SJCRH30 (cell line): ENCODE results near the gene TMEM62. TPM values are rescaled to one million over a fixed set of nuclear protein-coding genes. Genes with fewer than 3 reads are reported as not detected.
A peak's percentile ranks its signal among the peaks of the same experiment; 100 is the strongest.

Experiments
- DNase-seq, 2 experiments: peaks; one replicate each; pipeline ENCODE4 v3.0.0-alpha.2; 2015 to 2020
- H3K27ac ChIP-seq: fragments of 250-450 bp; sonication (Bioruptor Pico); 2 replicates; pipeline ENCODE4 v1.5.1; 2020; ENCODE audit warnings: mild to moderate bottlenecking, moderate library complexity
- H3K27me3 ChIP-seq: fragments of 250-450 bp; sonication (Bioruptor Pico); 2 replicates; pipeline ENCODE4 v1.5.1; 2020; ENCODE audit warnings: mild to moderate bottlenecking, moderate library complexity
- H3K36me3 ChIP-seq: fragments of 250-450 bp; sonication (Bioruptor Pico); 2 replicates; pipeline ENCODE4 v1.5.1; 2020; ENCODE audit warnings: mild to moderate bottlenecking, moderate library complexity
- H3K4me1 ChIP-seq: fragments of 250-450 bp; sonication (Bioruptor Pico); 2 replicates; pipeline ENCODE4 v1.5.1; 2020; ENCODE audit warnings: mild to moderate bottlenecking, moderate library complexity
- H3K4me3 ChIP-seq: fragments of 250-450 bp; sonication (Bioruptor Pico); 2 replicates; pipeline ENCODE4 v1.5.1; 2020; ENCODE audit warnings: mild to moderate bottlenecking, moderate library complexity
- H3K9me3 ChIP-seq: fragments of 250-450 bp; sonication (Bioruptor Pico); replicated peaks from 2 replicates; pipeline ENCODE4 v1.5.1; 2020; ENCODE audit warnings: mild to moderate bottlenecking, moderate library complexity
- total RNA-seq: library from RNA; depleted of rRNA; stranded (reverse); fragments of >200 nt; shearing (Covaris generic); gene quantifications from 2 replicates; pipeline ENCODE4 v1.2.3, GENCODE V29; 2014

The TMEM62 gene
- total RNA-seq, 1 experiment from 2014 or later: 3.1 TPM

GRCh38 chr15:43199945-43200488 is 66.6 kb downstream of the TMEM62 start:
- Histone ChIP-seq H3K9me3 (no peaks in the 10 kb centered on the region; the same call in 1 of the 2 replicates), H3K4me1 (no peaks in the 10 kb centered on the region), H3K27ac (no peak overlapping the region), H3K4me3 (no peak overlapping the region), H3K27me3 (no peaks in the 10 kb centered on the region), H3K36me3 (no peaks in the 10 kb centered on the region)
- DNase-seq: no peak

DNA sequence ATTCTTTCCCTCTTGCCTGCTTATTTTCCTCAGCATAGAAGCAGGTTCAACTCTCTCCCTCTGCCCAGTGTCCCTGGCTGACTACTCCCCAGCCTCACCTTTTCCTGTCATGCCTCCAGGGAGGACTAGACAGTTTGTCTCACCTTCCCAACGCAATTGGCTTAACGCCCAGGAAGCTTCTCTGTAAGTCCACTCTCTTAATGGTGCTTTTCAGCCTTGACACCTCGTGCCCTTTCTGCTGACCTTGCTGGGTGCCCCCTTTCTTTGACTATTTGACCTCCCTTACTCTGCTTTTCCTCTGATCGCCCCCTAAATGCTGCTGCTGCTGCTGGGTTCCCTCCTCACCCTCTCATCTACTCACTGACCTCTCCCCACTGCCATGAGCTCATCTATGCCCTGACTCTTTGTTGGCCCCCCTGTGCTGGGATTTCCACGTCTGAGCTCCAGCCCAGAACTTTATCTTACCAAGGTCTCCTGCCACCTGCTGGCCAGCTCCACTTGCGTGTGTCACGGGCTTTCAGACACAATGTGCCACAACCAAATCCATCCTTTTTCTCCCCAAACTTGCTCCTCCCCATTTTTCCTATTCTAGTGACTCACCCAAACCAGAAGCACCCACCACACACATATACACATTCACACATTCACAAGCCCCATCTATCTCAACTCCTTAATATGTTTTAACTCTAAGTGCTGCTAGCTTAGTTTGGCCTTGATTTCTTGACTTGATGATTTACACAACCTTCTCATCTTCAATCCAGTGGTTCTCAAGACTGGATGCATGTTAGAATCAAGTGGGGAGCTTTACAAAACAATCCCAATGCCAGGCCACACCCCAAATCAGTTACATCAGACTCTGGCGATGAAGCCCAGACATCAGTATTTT is 70.9 kb downstream of the TMEM62 start:
- no peak overlapping the region for H3K4me3 ChIP-seq
- no peaks in the 10 kb centered on the region for H3K27me3 ChIP-seq
- peak; percentile 30 to 49 for DNase-seq
- no peaks in the 10 kb centered on the region for H3K4me1 ChIP-seq
- no peaks in the 10 kb centered on the region for H3K36me3 ChIP-seq
- H3K27ac ChIP-seq: no peak overlapping the region
- no peaks in the 10 kb centered on the region for H3K9me3 ChIP-seq

DNA sequence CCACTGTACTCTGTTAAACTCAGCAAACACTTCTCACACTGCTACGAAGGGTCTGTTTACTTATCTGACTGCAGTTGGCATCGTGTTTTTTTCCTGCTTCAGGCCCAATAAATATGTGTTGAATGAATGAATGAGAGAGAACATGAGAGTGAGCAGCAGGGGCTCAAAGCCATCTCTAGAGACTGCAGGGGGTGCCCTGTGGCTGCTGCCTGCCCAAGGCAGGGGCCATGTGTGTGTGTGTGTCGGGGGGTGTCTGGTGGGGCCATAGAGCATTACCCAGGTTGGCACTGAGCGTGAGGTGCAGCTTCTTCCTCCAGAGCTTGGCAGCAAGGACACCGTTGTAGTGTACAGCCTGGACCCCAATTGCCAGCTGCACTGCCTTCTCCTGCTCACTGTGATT is 72.7 kb downstream of the TMEM62 start:
- no peaks in the 10 kb centered on the region for H3K27me3 ChIP-seq
- DNase-seq: no peak
- no peak overlapping the region for H3K27ac ChIP-seq
- no peaks in the 10 kb centered on the region for H3K4me1 ChIP-seq
- no peaks in the 10 kb centered on the region for H3K9me3 ChIP-seq
- H3K4me3 ChIP-seq: no peak overlapping the region
- H3K36me3 ChIP-seq: no peaks in the 10 kb centered on the region

- DNase-seq: no peak
- Histone ChIP-seq H3K27me3 (no peaks in the 10 kb centered on the region), H3K4me1 (no peaks in the 10 kb centered on the region)
These were observed 73.6 kb downstream of the TMEM62 start for GRCh38 chr15:43207024-43207423.

DNA sequence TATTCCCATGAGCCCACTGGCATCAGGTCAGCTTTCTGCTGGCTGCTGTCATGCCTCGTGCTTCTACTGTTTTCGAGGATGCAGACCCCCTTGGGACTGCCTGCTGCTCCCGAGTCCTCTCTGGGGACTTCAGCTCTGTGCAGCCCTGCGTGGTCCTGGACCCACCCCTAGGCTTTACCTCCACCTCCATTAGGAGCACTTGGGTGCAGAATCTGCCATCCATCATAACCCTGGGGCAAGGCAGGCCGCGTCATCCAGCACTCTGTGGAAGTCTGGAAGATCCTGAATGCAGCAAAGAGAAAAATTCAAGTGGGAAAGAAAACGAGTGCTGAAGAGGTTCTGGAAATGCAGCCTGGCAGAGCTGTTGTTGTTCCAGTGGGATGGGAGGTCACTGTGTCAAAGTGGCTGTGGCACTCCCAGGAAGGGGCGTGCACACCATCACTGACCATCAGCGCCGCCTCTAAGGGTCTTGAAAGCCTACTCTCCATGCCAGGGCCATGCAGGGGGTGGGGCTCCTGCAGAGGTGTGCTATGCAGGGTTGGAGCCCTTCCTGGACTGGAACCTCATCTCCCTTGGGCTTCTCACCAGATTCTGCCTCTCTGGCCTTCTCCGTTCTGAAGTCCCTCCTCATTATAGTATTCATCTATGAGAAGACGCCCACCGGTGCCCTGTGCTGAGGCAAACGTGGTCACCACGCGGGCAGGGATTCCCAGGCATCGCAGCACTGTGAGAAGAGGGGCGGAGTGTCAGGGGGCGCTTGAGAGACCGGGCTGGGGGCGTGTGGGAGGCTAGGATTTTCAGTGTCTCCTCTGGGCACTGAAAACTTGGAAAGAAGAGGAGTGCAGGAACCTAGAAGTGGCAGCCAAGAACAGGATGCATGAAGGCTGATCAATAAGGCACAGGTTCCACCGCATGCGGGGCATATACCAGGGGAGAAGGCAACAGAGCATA is 74.9 kb downstream of the TMEM62 start:
- no peaks in the 10 kb centered on the region for H3K9me3 ChIP-seq
- no peak for DNase-seq
- H3K4me3 ChIP-seq: no peak overlapping the region
- no peak overlapping the region for H3K27ac ChIP-seq
- no peaks in the 10 kb centered on the region for H3K36me3 ChIP-seq
- H3K4me1 ChIP-seq: no peaks in the 10 kb centered on the region
- no peaks in the 10 kb centered on the region for H3K27me3 ChIP-seq

More at GRCh38 chr15:43207024-43207423, 73.6 kb downstream of the TMEM62 start:
- Histone ChIP-seq H3K9me3 (no peaks in the 10 kb centered on the region), H3K36me3 (no peaks in the 10 kb centered on the region), H3K27ac (no peak overlapping the region), H3K4me3 (no peak overlapping the region)

GRCh38 chr15:43209059-43209824 is 75.9 kb downstream of the TMEM62 start:
- Histone ChIP-seq H3K27me3 (no peaks in the 10 kb centered on the region), H3K27ac (no peak overlapping the region), H3K9me3 (no peaks in the 10 kb centered on the region), H3K4me1 (no peaks in the 10 kb centered on the region), H3K4me3 (no peak overlapping the region), H3K36me3 (no peaks in the 10 kb centered on the region)
- no peak for DNase-seq

DNA sequence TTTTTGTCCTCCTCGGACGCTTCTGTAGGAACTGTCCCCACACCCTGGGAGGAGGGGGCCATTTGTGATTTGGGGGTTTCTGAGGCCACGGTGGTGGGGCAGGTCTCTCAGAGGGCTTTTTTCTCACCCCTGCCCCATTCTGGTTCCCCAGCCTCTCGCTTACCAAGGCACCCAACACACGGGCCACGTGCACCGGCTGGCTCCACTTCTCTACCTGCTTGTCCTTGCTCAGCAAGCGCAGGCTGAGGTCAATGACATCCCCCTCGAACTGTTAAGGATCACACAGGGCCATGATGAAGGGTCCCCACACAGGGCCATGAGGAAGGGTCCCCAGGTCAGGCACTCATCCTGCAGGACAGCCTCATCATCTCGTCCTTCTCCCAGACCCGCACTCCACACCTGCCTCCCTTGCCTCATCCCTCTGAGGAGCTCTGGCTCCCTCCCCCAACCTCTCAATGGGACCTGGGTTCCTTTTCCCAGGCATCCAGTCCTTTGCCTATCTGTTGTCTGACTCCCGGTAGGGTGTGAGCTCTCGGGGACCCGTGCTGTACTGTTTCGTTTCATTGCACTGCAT is 76.9 kb downstream of the TMEM62 start:
- Histone ChIP-seq H3K4me3 (no peak overlapping the region), H3K36me3 (no peaks in the 10 kb centered on the region), H3K27me3 (no peaks in the 10 kb centered on the region), H3K27ac (no peak overlapping the region), H3K4me1 (no peaks in the 10 kb centered on the region), H3K9me3 (no peaks in the 10 kb centered on the region)
- no peak for DNase-seq

DNA sequence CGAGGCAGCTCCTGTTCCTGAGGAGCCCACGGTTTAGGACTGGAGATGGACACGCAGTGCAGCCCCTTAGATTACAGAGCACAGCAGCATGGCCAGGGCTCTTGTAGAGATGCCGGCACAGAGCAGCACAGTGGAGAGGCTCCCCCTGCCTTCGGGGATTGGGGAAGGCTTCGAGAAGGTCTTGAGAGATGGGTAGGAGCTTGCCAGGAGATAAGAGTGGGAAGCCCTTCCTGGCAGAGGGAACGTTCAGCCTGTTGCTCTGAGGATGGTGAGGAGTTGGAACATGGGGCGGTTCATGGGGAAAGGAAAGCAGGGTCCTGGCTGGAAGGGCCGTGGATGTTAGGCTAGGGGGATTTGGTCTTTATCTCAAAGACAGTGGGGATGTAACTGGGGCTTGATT is 77.4 kb downstream of the TMEM62 start:
- H3K9me3 ChIP-seq: no peaks in the 10 kb centered on the region
- no peak overlapping the region for H3K4me3 ChIP-seq
- H3K27me3 ChIP-seq: no peaks in the 10 kb centered on the region
- no peaks in the 10 kb centered on the region for H3K36me3 ChIP-seq
- no peak overlapping the region for H3K27ac ChIP-seq
- no peaks in the 10 kb centered on the region for H3K4me1 ChIP-seq
- DNase-seq: no peak

- Histone ChIP-seq H3K27me3 (no peaks in the 10 kb centered on the region), H3K4me1 (no peaks in the 10 kb centered on the region), H3K36me3 (no peaks in the 10 kb centered on the region), H3K9me3 (no peaks in the 10 kb centered on the region), H3K4me3 (no peak overlapping the region), H3K27ac (no peak overlapping the region)
- no peak for DNase-seq
These were observed 77.9 kb downstream of the TMEM62 start for GRCh38 chr15:43211224-43211735.

- Histone ChIP-seq H3K4me3 (no peak overlapping the region), H3K27me3 (no peaks in the 10 kb centered on the region), H3K9me3 (no peaks in the 10 kb centered on the region), H3K4me1 (no peaks in the 10 kb centered on the region), H3K27ac (no peak overlapping the region), H3K36me3 (no peaks in the 10 kb centered on the region)
- peak; percentile 65 to 84 for DNase-seq
These were observed 78.9 kb downstream of the TMEM62 start for GRCh38 chr15:43212299-43212698.

DNA sequence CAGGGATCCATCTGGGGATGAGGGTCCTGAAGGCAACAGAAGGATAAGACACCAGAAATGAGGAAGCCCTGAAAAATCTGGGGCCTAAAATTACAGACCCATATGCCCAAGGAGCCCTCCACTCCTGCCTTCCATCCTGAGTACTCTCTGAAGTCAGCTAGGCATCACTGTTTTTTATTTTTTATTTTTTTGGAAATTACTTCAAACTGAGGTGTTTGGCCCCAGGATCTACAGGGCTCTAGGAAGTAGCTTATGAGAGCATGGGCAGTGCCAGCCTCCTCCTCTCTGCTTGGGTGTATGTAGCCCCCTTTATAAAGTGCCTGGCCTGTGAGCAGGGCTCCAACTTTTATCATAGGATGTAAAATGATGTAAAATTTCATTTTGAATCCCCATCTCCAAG is 79.6 kb downstream of the TMEM62 start:
- H3K9me3 ChIP-seq: no peaks in the 10 kb centered on the region
- no peak overlapping the region for H3K4me3 ChIP-seq
- no peak for DNase-seq
- H3K4me1 ChIP-seq: no peaks in the 10 kb centered on the region
- no peak overlapping the region for H3K27ac ChIP-seq
- no peaks in the 10 kb centered on the region for H3K27me3 ChIP-seq
- H3K36me3 ChIP-seq: no peaks in the 10 kb centered on the region

DNA sequence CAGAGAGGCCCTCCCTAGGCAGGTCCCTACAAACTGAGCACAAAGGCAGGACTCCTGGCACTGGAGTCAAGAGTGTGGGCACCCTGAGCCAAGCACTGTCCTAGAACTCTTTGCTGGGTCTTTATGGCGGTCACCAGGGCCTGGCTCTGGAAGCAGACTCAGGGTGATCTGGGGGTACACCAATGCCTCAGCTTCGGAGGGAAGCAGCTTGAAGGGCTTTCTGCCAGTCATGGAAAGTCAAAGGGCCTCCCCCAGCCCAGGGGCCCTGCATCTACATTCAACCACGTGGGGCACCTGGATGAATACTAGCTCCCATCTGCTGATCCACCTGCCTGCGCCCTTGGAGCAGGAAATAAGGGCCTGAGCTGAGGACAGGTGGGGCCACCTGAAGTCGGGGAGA is 80.1 kb downstream of the TMEM62 start:
- Histone ChIP-seq H3K36me3 (no peaks in the 10 kb centered on the region), H3K27me3 (no peaks in the 10 kb centered on the region), H3K4me3 (no peak overlapping the region), H3K9me3 (no peaks in the 10 kb centered on the region), H3K4me1 (no peaks in the 10 kb centered on the region), H3K27ac (no peak overlapping the region)
- no peak for DNase-seq

DNA sequence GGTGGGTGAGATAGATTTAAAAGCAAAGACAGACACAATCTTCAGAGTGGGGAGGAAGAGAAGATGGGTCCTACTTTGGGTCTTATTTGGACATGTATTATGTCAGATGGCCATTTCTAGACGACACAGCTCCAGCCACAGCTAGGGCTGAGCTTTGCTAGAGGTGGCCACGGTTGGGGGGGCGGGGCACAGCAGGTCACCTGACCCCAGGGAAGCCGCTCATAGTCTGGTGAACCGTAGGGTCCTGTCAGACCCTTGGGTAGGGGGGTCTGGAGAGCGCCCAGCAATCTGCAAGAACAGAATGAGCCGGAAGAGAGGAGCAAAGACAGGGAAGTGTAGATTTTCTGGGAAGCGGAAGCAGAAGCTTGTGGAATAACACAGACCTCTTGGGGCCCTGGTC is 80.8 kb downstream of the TMEM62 start:
- H3K27me3 ChIP-seq: no peaks in the 10 kb centered on the region
- no peaks in the 10 kb centered on the region for H3K9me3 ChIP-seq
- no peak overlapping the region for H3K4me3 ChIP-seq
- no peak for DNase-seq
- no peaks in the 10 kb centered on the region for H3K36me3 ChIP-seq
- no peak overlapping the region for H3K27ac ChIP-seq
- H3K4me1 ChIP-seq: no peaks in the 10 kb centered on the region
